ENCODE results near the gene ORAI1.
"Not testable (repeated sequence)": the region's sequence is repeated elsewhere in the genome, so short reads cannot be mapped to it uniquely, and the experiment has no call there.

Gene ORAI1

DNA sequence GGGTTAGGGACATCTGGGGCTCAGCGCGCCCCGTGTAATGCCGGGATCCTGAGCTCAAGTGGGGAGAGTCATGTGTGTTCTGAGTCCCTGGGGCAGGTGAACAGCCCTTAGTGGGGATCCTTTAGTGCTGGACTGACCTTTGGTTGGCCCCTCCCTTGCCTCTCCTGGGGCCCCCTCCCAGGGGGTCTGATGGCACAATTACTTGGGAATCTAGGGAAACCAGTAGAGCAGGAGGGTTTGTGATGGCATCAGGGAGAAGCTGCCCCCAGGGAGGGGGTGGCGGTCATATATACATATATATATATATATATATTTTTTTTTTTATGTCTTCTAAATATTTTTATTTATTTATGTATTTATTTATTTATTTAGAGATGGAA is 43.2 kb downstream of the ORAI1 start, which contains the start of gene MORN3:
TSS of gene MORN3 (minus strand) at position 134 of the 380 bp plus-strand sequence. CDS start 171 bp downstream, outside the sequence.
- H3K36me3 ChIP-seq (ENCODE audit: control insufficient read depth in 4 of 4, insufficient read depth in 4 of 4, low read length in 3 of 4): peaks cover 0 to 4% (median 4%) of the 10 kb centered on the region in 4 experiments
- POLR2A ChIA-PET: interaction anchor here (1.8 to 2.2 kb wide), 3 partner anchors 40 to 117 kb away, joined by 9 to 15 read pairs (median 10); partner anchors contain the start of gene ORAI1
- no peak for DNase-seq
- H3K4me1 ChIP-seq (ENCODE audit: control extremely low read depth in 1 of 4, control insufficient read depth in 4 of 4, insufficient read depth in 4 of 4, low read length in 3 of 4): peaks cover 3 to 43% (median 30%) of the 10 kb centered on the region in 4 experiments
- no peaks in the 10 kb centered on the region for H3K27me3 ChIP-seq (replicated peaks in 2 of 5; ENCODE audit: control insufficient read depth in 4 of 5, insufficient read depth in 5 of 5, low read length in 4 of 5)
- CTCF ChIA-PET: interaction anchor here (0.6 to 10.5 kb wide), 19 partner anchors 11 to 197 kb away, joined by 3 to 174 read pairs (median 9); partner anchors contain the start of genes KDM2B and ORAI1
- no peaks in the 10 kb centered on the region for H3K9me3 ChIP-seq (ENCODE audit: control extremely low read depth in 1 of 5, control insufficient read depth in 4 of 5, insufficient read depth in 2 of 5, low read depth in 1 of 5, low read length in 4 of 5)
- no peak within 1 kb of the TSS for H3K4me3 ChIP-seq (ENCODE audit: control insufficient read depth in 1 of 7, extremely low read depth in 1 of 7, insufficient read depth in 4 of 7, low read depth in 2 of 7, low read length in 6 of 7)
- H3K27ac ChIP-seq (ENCODE audit: insufficient read depth in 1 of 2, low read depth in 1 of 2, low read length in 2 of 2, poor library complexity in 1 of 2, severe bottlenecking in 2 of 2): no peak within 1 kb of the TSS
- 100% methylated on average over 1 of the region's 5 CpGs for WGBS (ENCODE audit: insufficient coverage)

- no peak for DNase-seq
- Histone ChIP-seq H3K4me3 (ENCODE audit: control insufficient read depth in 1 of 7, extremely low read depth in 1 of 7, insufficient read depth in 4 of 7, low read depth in 2 of 7, low read length in 6 of 7) (peak overlapping the region in 5 of 7 experiments; percentile 59 to 90 (median 75)), H3K4me1 (ENCODE audit: control extremely low read depth in 1 of 4, control insufficient read depth in 4 of 4, insufficient read depth in 4 of 4, low read length in 3 of 4) (peaks cover 0 to 22% (median 17%) of the 10 kb centered on the region in 4 experiments), H3K27ac (ENCODE audit: insufficient read depth in 1 of 2, low read depth in 1 of 2, low read length in 2 of 2, poor library complexity in 1 of 2, severe bottlenecking in 2 of 2) (peak overlapping the region; percentile 68 to 88), H3K27me3 (replicated peaks in 2 of 5; ENCODE audit: control insufficient read depth in 4 of 5, insufficient read depth in 5 of 5, low read length in 4 of 5) (no peaks in the 10 kb centered on the region), H3K9me3 (ENCODE audit: control extremely low read depth in 1 of 5, control insufficient read depth in 4 of 5, insufficient read depth in 2 of 5, low read depth in 1 of 5, low read length in 4 of 5) (no peaks in the 10 kb centered on the region), H3K36me3 (ENCODE audit: control insufficient read depth in 4 of 4, insufficient read depth in 4 of 4, low read length in 3 of 4) (no peaks in the 10 kb centered on the region)
- 85% methylated on average over 12 of the region's 12 CpGs for WGBS (ENCODE audit: insufficient coverage)
- ChIA-PET POLR2A (interaction anchor here (0.6 to 1.0 kb wide), 3 partner anchors 9 to 47 kb away, joined by 3 to 6 read pairs (median 5); partner anchors contain the start of gene ORAI1), CTCF (interaction anchor here (1.1 to 8.5 kb wide), 3 partner anchors 10 to 123 kb away, joined by 3 to 150 read pairs (median 65); no protein-coding TSS in a partner anchor)
These were observed 46.7 kb downstream of the ORAI1 start for GRCh38 chr12:121673013-121673511.

- CTCF ChIA-PET: interaction anchor here (1.5 to 2.4 kb wide), 2 partner anchors 9 to 125 kb away, joined by 3 to 10 read pairs; no protein-coding TSS in a partner anchor
- Histone ChIP-seq H3K9me3 (ENCODE audit: control extremely low read depth in 1 of 5, control insufficient read depth in 4 of 5, insufficient read depth in 2 of 5, low read depth in 1 of 5, low read length in 4 of 5) (no peaks in the 10 kb centered on the region), H3K27me3 (replicated peaks in 2 of 5; ENCODE audit: control insufficient read depth in 4 of 5, insufficient read depth in 5 of 5, low read length in 4 of 5) (no peaks in the 10 kb centered on the region), H3K27ac (ENCODE audit: insufficient read depth in 1 of 2, low read depth in 1 of 2, low read length in 2 of 2, poor library complexity in 1 of 2, severe bottlenecking in 2 of 2) (no peak overlapping the region), H3K4me1 (ENCODE audit: control extremely low read depth in 1 of 4, control insufficient read depth in 4 of 4, insufficient read depth in 4 of 4, low read length in 3 of 4) (peaks cover 0 to 21% (median 17%) of the 10 kb centered on the region in 4 experiments), H3K4me3 (ENCODE audit: control insufficient read depth in 1 of 7, extremely low read depth in 1 of 7, insufficient read depth in 4 of 7, low read depth in 2 of 7, low read length in 6 of 7) (no peak overlapping the region), H3K36me3 (ENCODE audit: control insufficient read depth in 4 of 4, insufficient read depth in 4 of 4, low read length in 3 of 4) (no peaks in the 10 kb centered on the region)
- 93% methylated on average over 5 of the region's 5 CpGs for WGBS (ENCODE audit: insufficient coverage)
- POLR2A ChIA-PET: no interaction called here
- DNase-seq: no peak
These were observed 49.9 kb downstream of the ORAI1 start for GRCh38 chr12:121676190-121676589.

GRCh38 chr12:121678305-121678704 is 52.0 kb downstream of the ORAI1 start:
- DNase-seq: no peak
- H3K36me3 ChIP-seq (ENCODE audit: control insufficient read depth in 4 of 4, insufficient read depth in 4 of 4, low read length in 3 of 4): no peaks in the 10 kb centered on the region
- CTCF ChIA-PET: interaction anchor here (0.6 to 9.0 kb wide), 6 partner anchors 9 to 129 kb away, joined by 3 to 103 read pairs (median 6); partner anchors contain the start of gene MORN3
- no peak overlapping the region for H3K27ac ChIP-seq (ENCODE audit: insufficient read depth in 1 of 2, low read depth in 1 of 2, low read length in 2 of 2, poor library complexity in 1 of 2, severe bottlenecking in 2 of 2)
- no peaks in the 10 kb centered on the region for H3K9me3 ChIP-seq (ENCODE audit: control extremely low read depth in 1 of 5, control insufficient read depth in 4 of 5, insufficient read depth in 2 of 5, low read depth in 1 of 5, low read length in 4 of 5)
- no peaks in the 10 kb centered on the region for H3K27me3 ChIP-seq (replicated peaks in 2 of 5; ENCODE audit: control insufficient read depth in 4 of 5, insufficient read depth in 5 of 5, low read length in 4 of 5)
- H3K4me3 ChIP-seq (ENCODE audit: control insufficient read depth in 1 of 7, extremely low read depth in 1 of 7, insufficient read depth in 4 of 7, low read depth in 2 of 7, low read length in 6 of 7): no peak overlapping the region
- peaks cover 0 to 6% (median 4%) of the 10 kb centered on the region in 4 experiments for H3K4me1 ChIP-seq (ENCODE audit: control extremely low read depth in 1 of 4, control insufficient read depth in 4 of 4, insufficient read depth in 4 of 4, low read length in 3 of 4)
- WGBS (ENCODE audit: insufficient coverage): no CpG with 5 or more reads among the region's 3 CpGs
- POLR2A ChIA-PET: no interaction called here

GRCh38 chr12:121678716-121679300 is 52.5 kb downstream of the ORAI1 start:
- Histone ChIP-seq H3K4me1 (ENCODE audit: control extremely low read depth in 1 of 4, control insufficient read depth in 4 of 4, insufficient read depth in 4 of 4, low read length in 3 of 4) (peaks cover 0 to 6% (median 4%) of the 10 kb centered on the region in 4 experiments), H3K9me3 (ENCODE audit: control extremely low read depth in 1 of 5, control insufficient read depth in 4 of 5, insufficient read depth in 2 of 5, low read depth in 1 of 5, low read length in 4 of 5) (no peaks in the 10 kb centered on the region), H3K4me3 (ENCODE audit: control insufficient read depth in 1 of 7, extremely low read depth in 1 of 7, insufficient read depth in 4 of 7, low read depth in 2 of 7, low read length in 6 of 7) (no peak overlapping the region), H3K36me3 (ENCODE audit: control insufficient read depth in 4 of 4, insufficient read depth in 4 of 4, low read length in 3 of 4) (no peaks in the 10 kb centered on the region), H3K27ac (ENCODE audit: insufficient read depth in 1 of 2, low read depth in 1 of 2, low read length in 2 of 2, poor library complexity in 1 of 2, severe bottlenecking in 2 of 2) (no peak overlapping the region), H3K27me3 (replicated peaks in 2 of 5; ENCODE audit: control insufficient read depth in 4 of 5, insufficient read depth in 5 of 5, low read length in 4 of 5) (no peaks in the 10 kb centered on the region)
- peak in 1 of 3 donors; percentile 37 for DNase-seq
- 87% methylated on average over 8 of the region's 9 CpGs for WGBS (ENCODE audit: insufficient coverage)
- ChIA-PET POLR2A (no interaction called here), CTCF (interaction anchor here (0.6 to 9.0 kb wide), 6 partner anchors 9 to 129 kb away, joined by 3 to 103 read pairs (median 6); partner anchors contain the start of gene MORN3)

- CTCF ChIA-PET: interaction anchor here (0.6 to 9.0 kb wide), 6 partner anchors 10 to 189 kb away, joined by 3 to 103 read pairs (median 6); partner anchors contain the start of gene MORN3
- H3K4me1 ChIP-seq (ENCODE audit: control extremely low read depth in 1 of 4, control insufficient read depth in 4 of 4, insufficient read depth in 4 of 4, low read length in 3 of 4); H3K27me3 ChIP-seq (replicated peaks in 2 of 5; ENCODE audit: control insufficient read depth in 4 of 5, insufficient read depth in 5 of 5, low read length in 4 of 5); POLR2A ChIA-PET; H3K27ac ChIP-seq (ENCODE audit: insufficient read depth in 1 of 2, low read depth in 1 of 2, low read length in 2 of 2, poor library complexity in 1 of 2, severe bottlenecking in 2 of 2); H3K9me3 ChIP-seq (ENCODE audit: control extremely low read depth in 1 of 5, control insufficient read depth in 4 of 5, insufficient read depth in 2 of 5, low read depth in 1 of 5, low read length in 4 of 5); DNase-seq; H3K36me3 ChIP-seq (ENCODE audit: control insufficient read depth in 4 of 4, insufficient read depth in 4 of 4, low read length in 3 of 4); H3K4me3 ChIP-seq (ENCODE audit: control insufficient read depth in 1 of 7, extremely low read depth in 1 of 7, insufficient read depth in 4 of 7, low read depth in 2 of 7, low read length in 6 of 7): not testable (repeated sequence)
- 98% methylated on average over 10 of the region's 13 CpGs for WGBS (ENCODE audit: insufficient coverage)
These were observed 53.4 kb downstream of the ORAI1 start for GRCh38 chr12:121679661-121680197.
